LoVo (cell line): ENCODE data around the gene HDHD3.
"Not testable (repeated sequence)": the region's sequence is repeated elsewhere in the genome, so short reads cannot be mapped to it uniquely, and the experiment has no call there.

Experiments used
- DNase-seq: peaks from one replicate; pipeline ENCODE4 v3.0.0-alpha.2; 2016; ENCODE audit warnings: low spot score

HDHD3 gene

DNA sequence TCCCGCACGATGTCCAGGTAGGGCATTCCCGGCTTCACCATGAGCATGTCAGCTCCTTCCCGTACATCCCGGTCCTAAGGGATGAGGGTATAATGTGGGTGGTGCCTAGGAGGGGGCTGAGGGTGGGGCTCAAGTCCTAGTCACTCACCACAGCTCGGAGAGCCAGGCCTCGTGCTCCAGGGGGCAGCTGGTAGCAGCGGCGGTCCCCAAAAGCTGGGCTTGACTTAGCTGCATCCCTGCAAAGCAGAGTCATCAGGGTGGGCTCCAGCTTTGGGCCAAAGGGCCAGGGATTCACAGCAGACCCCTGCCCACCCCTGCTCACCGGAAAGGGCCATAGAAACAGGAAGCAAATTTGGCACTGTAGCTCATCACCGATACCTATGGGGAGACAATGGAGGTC lies 12.7 kb upstream of the HDHD3 start:
- no peak for DNase-seq

DNA sequence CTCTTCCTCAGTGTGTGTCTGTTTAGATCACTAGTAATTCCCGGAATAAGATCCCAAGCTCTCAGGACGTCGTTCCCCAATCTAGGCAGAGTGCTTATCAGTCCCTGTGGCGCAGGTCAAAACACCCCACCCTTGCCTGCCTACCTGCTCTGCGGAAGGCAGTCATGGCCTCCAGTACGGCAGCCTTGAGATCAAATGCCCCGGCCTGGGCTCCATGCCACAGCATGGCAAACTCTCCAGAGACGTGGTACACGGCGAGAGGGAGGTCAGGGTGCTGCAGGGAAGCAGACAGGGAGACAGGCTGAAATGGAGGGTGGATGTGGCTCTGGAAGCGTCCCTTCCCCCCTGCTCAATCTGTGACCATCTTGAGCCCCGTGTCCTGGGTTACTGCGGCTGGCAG lies 12.0 kb upstream of the HDHD3 start:
- DNase-seq: no peak

DNA sequence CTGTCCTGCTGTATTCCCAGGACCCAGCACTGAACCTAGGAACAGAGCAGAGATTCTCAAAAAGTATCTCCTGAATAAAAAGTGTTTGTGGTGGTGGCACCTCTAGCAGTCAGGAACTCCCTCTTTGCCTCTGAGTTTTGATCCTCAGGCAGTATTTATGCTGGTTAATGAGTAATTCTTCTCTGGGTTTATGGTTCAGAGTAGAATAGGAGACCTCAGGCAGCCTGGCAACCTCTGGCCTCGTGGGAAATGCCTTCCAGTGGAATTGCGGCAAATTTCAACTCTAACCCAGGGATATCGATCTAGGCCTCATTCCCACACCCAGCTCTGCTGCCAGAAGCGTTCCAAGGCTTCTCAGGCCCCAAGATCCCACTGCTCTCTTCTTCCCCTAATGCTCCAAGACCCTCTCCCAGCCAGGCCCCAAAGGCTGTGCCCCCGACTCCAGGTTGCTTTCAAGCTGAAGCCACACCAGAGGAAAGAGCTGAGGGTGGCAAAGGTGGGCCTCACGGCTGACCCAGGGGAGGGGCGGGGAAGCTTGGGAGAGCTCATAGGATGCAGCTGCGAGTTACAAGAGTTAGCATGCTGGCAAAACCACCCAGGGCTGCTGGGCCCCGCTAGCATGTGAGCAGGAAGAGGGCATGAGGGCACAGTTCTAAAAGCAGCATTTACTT lies 10.9 kb upstream of the HDHD3 start:
- DNase-seq: no peak

DNA sequence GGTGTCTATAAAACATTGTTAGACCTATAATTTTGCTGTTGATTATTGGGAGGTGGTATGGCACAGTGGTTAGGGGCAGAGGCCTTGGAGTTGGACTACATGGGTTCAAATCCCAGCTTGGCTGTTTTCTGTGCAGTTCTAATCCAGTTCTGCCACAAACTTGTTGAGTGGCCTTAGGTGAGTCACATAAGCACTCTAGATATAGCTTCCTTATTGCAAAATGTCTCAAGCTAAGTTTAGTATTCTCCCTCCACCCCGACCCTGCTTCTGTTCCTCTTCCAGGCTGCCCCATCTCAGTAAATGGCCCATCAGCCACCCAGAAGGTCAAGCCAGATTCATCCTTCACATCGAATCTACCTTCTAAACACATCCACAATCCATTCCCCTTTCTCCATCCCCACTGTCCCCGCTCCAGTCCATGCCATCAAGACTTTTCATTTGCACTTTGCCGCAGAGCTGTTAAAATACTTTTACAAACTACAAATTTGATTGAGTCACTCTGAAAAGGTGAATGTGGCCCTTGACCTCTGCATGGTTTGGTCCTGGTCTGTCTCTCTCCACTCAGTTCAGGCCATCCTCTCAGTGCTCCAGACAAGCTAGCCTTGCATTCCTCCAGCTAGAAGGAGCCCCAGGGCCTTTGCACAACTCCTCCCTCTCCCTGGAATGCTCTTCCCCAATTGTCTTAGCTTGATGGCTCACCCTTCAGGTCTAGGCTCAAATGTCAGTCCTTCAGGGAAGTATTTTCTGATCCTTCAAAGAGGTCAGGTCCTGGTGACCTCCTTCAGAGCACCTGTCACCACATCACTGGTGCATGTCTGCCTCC lies 10.0 kb upstream of the HDHD3 start:
- DNase-seq: no peak

DNA sequence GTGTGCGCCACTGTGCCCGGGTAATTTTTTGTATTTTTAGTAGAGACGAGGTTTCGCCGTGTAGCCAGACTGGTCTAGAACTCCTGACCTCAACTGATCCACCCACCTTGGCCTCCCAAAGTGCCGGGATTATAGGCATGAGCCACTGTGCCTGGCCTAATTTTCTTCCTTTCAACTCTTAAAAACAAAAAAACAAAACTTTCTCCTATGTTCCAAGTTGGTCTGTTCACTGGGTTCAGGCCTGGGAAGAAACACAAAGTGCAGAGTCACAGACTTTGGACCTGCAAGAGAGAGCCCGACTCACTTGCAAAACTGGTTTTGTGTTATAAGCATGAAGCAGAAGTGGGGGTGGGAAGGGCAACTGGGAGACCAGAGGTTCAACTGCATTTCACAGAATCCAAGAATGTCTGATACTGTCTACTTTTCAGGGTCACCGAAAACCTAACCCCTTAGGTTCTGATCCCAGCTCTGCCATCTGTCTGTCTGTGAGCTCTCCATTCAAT lies 5.2 kb upstream of the HDHD3 start:
- peak; percentile 66 for DNase-seq

DNA sequence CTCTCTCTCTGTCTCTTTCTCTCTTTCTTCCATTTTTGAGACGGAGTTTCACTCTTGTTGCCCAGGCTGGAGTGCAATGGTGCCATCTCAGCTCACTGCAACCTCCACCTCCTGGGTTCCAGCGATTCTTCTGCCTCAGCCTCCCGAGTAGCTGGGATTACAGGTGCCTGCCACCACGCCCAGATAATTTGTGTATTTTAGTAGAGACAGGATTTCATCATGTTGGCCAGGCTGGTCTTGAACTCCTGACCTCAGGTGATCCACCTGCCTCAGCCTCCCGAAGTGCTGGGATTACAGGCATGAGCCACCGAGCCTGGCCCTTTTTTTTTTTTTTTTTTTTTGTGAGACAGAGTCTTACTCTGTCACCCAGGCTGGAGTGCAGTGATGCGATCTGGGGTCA lies 4.7 kb upstream of the HDHD3 start:
- not testable (repeated sequence) for DNase-seq

DNA sequence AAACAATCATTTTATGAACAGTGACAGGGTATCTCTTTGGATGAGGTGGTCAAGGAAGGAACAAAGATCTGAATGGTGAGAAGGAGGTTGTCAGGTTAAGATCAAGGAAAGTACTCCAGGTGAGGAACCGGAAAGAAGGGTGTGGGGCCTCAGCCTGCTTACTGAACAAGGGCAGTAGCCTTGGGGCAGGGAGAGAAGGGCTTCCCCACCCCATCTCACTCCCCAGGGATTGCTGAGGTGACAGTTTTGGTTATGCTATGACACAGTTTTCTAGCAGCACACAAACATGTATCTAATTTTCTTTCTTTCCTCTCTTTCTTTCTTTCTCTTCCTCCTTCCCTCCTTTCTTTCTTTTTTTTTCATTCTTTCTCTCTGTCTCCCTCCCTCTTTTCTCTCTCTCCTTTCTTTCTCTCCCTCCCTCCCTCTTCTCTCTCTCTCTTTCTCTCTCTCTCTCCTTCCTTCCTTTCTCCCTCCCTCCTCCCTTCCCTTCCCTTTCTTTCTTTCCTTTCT lies 4.1 kb upstream of the HDHD3 start:
- DNase-seq: peak; percentile 18

DNA sequence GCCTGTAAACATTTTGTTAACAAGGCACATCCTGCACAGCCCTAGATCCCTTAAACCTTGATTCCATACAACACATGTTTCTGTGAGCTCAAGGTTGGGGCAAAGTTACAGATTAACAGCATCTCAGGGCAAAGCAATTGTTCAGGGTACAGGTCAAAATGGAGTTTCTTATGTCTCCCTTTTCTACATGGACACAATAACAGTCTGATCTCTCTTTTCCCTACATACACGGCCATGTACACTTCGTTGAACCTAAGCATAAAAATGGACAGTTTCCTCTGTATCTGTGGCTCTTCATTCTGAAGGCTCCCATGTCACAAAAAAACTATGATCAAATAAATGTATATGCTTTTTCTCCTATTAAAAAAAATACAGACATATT lies 3.0 kb upstream of the HDHD3 start:
- DNase-seq: not testable (repeated sequence)

DNA sequence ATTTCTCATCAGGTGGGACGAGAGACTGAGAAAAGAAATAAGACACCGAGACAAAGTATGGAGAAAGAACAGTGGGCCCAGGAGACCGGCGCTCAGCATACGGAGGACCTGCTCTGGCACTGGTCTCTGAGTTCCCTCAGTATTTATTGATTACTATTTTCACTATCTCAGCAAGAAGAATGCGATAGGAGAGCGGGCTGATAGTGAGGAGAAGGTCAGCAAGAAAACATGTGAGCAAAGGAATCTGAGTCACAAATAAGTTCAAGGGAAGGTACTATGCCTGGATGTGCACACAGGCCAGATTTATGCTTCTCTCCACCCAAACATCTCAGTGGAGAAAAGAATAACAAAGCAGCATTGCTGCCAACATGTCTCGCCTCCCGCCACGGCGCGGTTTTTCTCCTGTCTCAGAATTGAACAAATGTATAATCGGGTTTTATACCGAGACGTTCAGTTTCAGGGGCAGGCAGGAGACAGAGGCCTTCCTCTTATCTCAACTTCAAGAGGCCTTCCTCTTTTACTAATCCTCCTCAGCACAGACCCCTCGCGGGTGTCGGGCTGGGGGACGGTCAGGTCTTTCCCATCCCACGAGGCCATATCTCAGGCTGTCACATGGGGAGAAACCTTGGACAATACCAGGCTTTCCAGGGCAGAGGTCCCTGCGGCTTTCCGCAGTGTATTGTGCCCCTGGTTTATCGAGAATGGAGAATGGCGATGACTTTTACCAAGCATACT lies 2.5 kb upstream of the HDHD3 start:
- DNase-seq: not testable (repeated sequence)

DNA sequence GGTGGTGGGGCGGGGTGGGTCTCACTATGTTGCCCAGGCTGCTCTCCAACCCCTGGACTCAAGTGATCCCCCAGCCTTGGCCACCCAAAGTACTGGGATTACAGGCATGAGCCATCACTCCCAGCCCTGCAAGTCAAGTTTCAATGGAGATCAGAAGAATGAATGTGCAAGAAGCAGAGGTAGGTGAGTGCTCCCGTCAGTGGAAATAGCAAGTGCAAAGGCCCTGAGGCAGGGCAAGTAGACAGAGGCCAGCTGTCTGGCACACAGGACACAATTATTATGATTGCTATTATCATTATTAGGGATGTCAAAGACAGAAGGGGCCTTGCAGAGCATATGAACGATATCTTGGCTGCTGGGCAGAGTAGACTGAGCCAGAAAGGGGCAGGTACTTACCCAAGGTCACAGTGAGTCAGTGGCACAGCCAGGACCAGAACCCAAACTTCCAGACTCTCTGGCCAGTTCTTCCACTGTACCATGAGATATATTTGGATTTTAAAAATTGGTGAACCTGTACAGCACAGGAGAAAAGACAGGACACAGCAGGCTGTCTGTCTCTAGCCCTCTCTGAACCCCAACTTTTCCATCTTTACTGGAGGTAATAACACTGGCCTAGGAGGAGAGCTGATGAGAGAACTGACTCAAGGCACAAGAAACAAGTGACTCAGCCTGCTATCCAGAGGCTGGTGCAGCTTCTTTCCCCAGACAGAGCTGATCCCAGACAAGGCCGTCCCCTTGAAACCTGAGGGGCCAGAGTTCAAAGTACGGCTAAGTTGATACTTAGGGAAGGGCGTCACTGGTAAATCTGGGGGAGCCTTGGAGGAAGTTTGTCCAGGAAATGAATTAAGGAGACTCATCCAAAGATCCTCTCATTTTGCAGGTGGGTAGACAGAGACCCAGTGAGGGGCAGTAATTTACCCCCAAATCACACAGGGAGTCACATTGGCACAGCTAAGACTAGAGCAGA lies 1.4 kb downstream of the HDHD3 start:
- DNase-seq: peak; percentile 75

DNA sequence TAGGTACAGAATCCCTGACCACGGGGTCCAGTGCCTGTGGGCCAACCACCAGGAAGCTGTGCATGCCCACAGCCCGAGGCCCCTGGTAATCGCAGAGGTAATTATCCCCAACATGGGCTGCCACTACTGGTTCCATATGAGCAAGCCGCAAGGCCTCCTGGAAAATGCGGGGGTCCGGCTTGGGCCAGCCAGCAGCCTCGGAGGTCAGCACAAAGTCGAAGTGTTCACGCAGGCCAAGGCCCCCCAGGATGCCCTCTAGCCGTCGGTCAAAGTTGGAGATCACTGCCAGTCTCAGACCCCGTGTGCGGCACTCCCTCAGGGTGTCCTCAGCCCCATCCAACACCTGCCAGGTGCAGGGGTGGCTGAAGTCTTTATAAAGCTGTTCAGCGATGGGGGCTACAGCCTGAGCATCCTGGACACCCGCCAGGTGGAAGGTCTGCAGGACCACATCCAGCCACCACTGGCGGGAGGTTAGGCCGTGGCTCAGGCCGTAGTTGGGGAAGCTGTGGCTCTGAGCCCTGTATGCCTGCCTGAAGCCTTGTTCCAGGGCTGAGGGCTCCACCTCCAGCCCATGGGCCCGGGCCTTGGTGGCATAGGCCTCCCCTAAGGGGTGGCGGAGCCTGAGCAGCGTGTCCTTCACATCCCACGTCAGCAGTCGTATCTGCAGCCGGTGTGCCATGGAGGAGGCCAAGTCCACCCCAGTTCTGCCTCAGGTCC lies 3.0 kb downstream of the HDHD3 start:
- no peak for DNase-seq

DNA sequence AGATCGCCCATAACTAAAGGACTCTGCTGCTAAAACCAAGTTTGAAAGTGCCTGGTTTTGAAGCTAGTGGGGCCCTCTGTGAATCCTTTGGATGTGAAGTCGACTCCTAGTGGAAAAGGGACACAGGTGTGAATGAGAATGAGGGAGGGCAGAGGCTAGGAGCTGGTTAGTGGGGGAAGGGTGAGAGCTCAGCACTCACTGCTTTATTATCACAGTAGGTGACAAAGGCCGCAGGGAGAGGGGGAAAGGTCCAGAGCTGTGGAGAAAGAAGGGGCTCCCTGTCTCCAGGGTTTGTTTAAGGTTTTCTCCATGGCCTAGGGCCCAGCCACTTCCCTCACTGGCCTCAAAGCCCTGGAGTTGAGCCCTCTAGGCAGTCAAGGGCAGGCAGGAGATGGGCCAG lies 3.5 kb downstream of the HDHD3 start:
- no peak for DNase-seq

DNA sequence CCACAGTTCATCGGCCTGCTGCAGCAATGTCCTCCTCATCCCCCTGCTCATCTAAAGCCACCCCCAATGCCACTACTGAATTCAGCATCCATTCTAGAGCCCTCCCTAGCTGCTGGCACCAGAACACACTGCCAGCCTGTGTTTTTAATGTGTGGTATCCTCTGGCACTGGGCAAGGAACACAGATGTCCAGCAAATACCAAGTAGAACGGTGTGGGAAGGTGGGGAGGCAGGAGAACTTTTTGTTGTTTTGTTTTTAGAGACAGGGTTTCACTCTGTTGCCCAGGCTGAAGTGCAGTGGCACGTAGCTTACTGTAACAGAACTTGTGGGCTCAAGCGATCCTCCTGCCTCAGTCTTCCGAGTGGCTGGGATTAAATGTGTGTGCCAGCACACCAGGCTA lies 4.7 kb downstream of the HDHD3 start:
- no peak for DNase-seq

DNA sequence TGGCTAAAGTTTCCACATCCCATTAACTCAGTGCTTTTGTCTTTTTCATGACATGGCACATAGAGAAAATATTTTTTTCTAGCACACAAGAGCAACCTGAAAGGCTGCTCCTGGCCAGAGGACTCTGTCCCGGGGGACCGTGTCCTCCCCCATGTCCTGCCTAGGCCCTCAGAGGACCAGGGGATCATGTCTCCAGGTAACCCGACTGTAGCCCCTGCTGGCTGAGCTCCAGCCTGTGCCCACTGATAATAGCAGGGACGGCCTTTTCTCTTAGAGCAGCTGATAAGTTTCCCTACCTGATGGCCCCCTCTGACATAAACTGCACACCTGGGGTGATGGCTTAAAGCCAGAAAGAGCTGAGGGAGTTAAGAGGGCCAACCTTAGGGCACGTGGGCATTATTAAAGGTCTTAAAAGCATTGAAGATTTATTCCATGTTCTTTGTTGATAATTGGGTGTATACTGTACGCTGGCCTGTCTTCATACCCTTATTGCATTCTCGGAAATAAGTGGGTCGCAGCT lies 5.9 kb downstream of the HDHD3 start:
- no peak for DNase-seq

DNA sequence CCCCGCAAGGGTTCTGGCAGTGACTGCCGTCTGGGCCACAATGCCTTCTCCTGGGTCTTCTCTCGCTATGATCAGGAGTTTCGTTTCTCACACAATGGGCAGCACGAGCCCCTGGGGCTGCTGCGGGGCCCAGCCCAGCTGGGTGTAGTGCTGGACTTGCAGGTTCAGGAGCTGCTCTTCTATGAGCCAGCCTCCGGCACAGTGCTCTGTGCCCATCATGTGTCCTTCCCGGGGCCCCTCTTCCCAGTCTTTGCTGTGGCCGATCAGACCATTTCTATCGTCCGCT lies 7.0 kb downstream of the HDHD3 start:
- no peak for DNase-seq

DNA sequence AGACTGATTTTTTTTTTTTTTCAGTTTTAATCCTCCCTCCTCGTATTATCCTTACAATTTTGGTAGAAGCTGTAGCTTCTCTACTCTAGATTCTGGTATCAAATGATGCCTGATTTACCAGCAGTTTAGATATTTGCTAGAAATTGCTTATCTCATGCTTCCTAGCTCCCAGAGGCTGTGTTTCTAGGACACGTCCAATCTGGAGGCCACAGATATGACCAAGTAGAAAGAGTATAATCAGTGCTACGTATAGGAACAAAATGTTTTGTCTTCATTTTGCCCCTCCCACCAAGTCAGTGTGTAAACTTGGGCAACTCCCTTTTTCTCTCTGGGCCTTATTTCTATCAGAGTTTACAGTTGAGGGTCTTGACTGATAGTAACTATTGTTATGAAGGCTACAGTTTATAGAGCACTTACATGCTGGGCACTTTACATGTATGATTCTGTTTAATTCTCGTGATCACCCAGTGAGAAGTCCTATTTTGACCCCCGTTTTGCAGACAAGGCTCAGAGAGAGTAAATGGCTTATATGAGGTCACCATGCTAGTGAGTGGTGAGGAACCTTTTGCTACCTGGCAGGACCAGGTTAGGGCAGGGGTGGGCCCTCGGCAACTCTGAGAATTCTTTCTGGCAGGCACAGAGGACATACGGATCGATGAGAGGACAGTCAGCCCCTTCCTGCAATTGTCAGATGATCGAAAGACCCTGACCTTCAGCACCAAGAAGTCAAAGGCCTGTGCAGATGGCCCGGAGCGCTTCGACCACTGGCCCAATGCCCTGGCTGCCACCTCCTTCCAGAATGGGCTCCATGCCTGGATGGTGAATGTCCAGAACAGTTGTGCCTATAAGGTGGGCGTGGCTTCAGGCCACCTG lies 7.6 kb downstream of the HDHD3 start:
- DNase-seq: no peak

DNA sequence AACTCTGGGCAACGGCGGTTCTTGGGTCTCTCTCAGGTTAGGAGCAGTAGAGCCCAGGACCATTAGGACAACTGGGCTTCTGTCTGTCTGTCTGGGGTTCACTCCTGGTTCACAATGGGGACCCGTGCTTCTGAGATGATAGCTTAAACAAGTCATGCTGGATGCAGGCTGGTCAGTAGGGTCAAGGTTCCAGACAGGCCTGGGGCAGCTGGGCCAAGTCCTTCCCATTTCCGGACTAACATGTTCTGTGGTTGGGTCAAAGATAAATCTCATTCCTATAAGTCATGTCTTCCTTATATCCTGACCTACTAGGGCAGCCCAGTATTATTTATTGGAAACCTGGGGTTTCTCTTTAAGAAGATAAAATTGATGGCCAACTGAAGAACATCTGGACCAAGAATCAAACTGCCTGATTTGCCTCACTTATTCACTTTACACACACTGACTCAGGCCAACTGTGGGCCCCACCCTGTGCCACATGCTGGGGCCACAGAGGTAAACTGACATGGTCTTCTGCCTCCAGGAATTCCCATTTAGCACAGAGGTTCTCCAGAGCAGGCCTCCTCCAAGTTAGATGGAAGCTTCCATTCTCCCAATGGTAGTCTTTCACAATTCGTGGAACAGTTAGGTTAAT lies 8.3 kb downstream of the HDHD3 start:
- no peak for DNase-seq

DNA sequence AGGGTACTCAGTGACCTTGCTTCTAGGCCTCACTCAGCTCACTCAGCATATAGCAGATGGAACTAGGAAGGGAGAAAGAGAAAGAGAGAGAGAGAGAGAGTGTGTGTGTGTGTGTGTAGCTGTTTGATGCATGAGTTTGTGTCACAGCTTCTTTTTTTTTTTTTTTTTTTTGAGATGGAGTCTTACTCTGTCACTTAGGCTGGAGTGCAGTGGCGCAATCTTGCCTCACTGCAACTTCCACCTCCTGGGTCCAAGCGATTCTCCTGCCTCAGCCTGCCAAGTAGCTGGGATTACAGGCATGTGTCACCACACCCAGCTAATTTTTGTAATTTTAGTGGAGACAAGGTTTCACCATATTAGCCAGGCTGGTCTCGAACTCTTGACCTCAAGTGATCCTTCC lies 11.1 kb downstream of the HDHD3 start:
- not testable (repeated sequence) for DNase-seq

DNA sequence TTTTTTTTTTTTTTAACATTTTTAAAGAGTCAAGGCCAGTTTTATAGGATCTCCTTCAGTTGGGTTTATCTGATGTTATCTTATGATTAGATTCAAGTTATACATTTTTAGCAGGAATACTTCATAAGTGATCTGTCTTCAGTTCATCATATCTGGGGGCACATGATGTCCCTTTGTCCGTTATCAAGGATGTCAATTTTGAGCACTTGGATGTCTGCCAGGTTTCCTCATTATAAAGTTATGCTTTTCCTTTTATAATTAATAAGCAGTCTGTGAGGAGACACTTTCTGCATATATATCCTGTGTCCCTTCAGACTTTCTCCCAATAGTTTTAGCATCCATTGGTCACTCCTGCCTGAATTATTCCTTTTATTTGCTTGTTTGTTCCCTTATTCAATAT lies 11.8 kb downstream of the HDHD3 start:
- DNase-seq: no peak
